SIG-M5 (cell line): ENCODE data around the gene PGBD5.

Experiments
- DNase-seq: peaks from one replicate; lab custom pipeline; 2025; lab: John Stamatoyannopoulos, UW

Gene PGBD5

GRCh38 chr1:230322967-230323547 lies 103.1 kb downstream of the PGBD5 start:
- DNase-seq, result no peak

GRCh38 chr1:230322421-230322756 lies 103.7 kb downstream of the PGBD5 start:
- no peak for DNase-seq

GRCh38 chr1:230321741-230322420 lies 104.3 kb downstream of the PGBD5 start:
- DNase-seq, result no peak

- no peak for DNase-seq
Measured at GRCh38 chr1:230321341-230321740, 104.8 kb downstream of the PGBD5 start.

GRCh38 chr1:230320804-230321203 lies 105.3 kb downstream of the PGBD5 start:
- no peak for DNase-seq

GRCh38 chr1:230319014-230319747 lies 107.0 kb downstream of the PGBD5 start:
- DNase-seq, result no peak

- no peak for DNase-seq
Measured at GRCh38 chr1:230317823-230318819, 108.0 kb downstream of the PGBD5 start.

- no peak for DNase-seq
Measured at GRCh38 chr1:230316864-230317745, 109.0 kb downstream of the PGBD5 start.

- no peak for DNase-seq
Measured at GRCh38 chr1:230315099-230315498, 111.0 kb downstream of the PGBD5 start.

GRCh38 chr1:230314142-230314470 lies 112.0 kb downstream of the PGBD5 start:
- no peak for DNase-seq

GRCh38 chr1:230313453-230314141 lies 112.5 kb downstream of the PGBD5 start:
- no peak for DNase-seq

GRCh38 chr1:230312676-230313075 lies 113.5 kb downstream of the PGBD5 start:
- no peak for DNase-seq

- no peak for DNase-seq
Measured at GRCh38 chr1:230310381-230311163, 115.6 kb downstream of the PGBD5 start.

- no peak for DNase-seq
Measured at GRCh38 chr1:230309646-230310177, 116.4 kb downstream of the PGBD5 start.

GRCh38 chr1:230308821-230309220 lies 117.3 kb downstream of the PGBD5 start:
- no peak for DNase-seq

GRCh38 chr1:230308039-230308438 lies 118.1 kb downstream of the PGBD5 start:
- no peak for DNase-seq

GRCh38 chr1:230307213-230307612 lies 118.9 kb downstream of the PGBD5 start:
- DNase-seq, result no peak

- no peak for DNase-seq
Measured at GRCh38 chr1:230306169-230306568, 120.0 kb downstream of the PGBD5 start.

GRCh38 chr1:230303822-230304221 lies 122.3 kb downstream of the PGBD5 start:
- no peak for DNase-seq

- no peak for DNase-seq
Measured at GRCh38 chr1:230303069-230303468, 123.1 kb downstream of the PGBD5 start.
